GM23338 (cell line): Measurements from ENCODE around the gene SMNDC1. TPM values are rescaled to one million over a fixed set of nuclear protein-coding genes. Genes with fewer than 3 reads are reported as not detected.

Experiments
- ATAC-seq: fragments of 200-7000 bp; cut with Tn5 transposase; 3 replicates; pipeline ENCODE4 v1.9.1; 2020
- DNase-seq: peaks from one replicate; pipeline ENCODE4 v3.0.0-alpha.2; 2015; ENCODE audit warnings: low spot score
- H2AFZ ChIP-seq: fragments of 200-600 bp; sonication (generic); 2 replicates; pipeline ENCODE4 v1.8.0; 2016; ENCODE audit warnings: antibody characterized with exemption, mild to moderate bottlenecking, moderate library complexity
- H3F3A ChIP-seq: fragments of 200-600 bp; sonication (generic); replicated peaks from 2 replicates; pipeline ENCODE4 v1.8.0; 2017; ENCODE audit warnings: antibody characterized with exemption, mixed run types, low read depth
- H3K27ac ChIP-seq: fragments of 200-600 bp; sonication (generic); 2 replicates; pipeline ENCODE4 v1.6.1; 2016; ENCODE audit warnings: low read depth
- H3K27me3 ChIP-seq: fragments of 200-600 bp; sonication (generic); 2 replicates; pipeline ENCODE4 v1.8.0; 2016; ENCODE audit warnings: mild to moderate bottlenecking, mixed run types, moderate library complexity; ENCODE audit not compliant: insufficient read depth
- H3K36me3 ChIP-seq: fragments of 200-600 bp; sonication (generic); 2 replicates; pipeline ENCODE4 v1.8.0; 2016; ENCODE audit warnings: mild to moderate bottlenecking; ENCODE audit not compliant: insufficient read depth
- H3K4me1 ChIP-seq: fragments of 200-600 bp; sonication (generic); 2 replicates; pipeline ENCODE4 v1.8.0; 2016; ENCODE audit warnings: mild to moderate bottlenecking, moderate library complexity; ENCODE audit not compliant: insufficient read depth
- H3K4me2 ChIP-seq: fragments of 200-600 bp; sonication (generic); 2 replicates; pipeline ENCODE4 v1.7.1; 2017; ENCODE audit warnings: mixed run types
- H3K4me3 ChIP-seq: fragments of 200-600 bp; sonication (generic); 2 replicates; pipeline ENCODE4 v1.6.1; 2016; ENCODE audit warnings: mixed run types
- H3K79me2 ChIP-seq: fragments of 200-600 bp; sonication (generic); replicated peaks from 2 replicates; pipeline ENCODE4 v1.8.0; 2017; ENCODE audit warnings: mild to moderate bottlenecking; ENCODE audit not compliant: insufficient read depth
- H3K9me2 ChIP-seq: fragments of 200-600 bp; sonication (generic); 2 replicates; pipeline ENCODE4 v1.8.0; 2017; ENCODE audit not compliant: insufficient read depth
- H4K20me1 ChIP-seq: fragments of 200-600 bp; sonication (generic); replicated peaks from 2 replicates; pipeline ENCODE4 v1.8.0; 2017; ENCODE audit warnings: mild to moderate bottlenecking; ENCODE audit not compliant: insufficient read depth
- H3K27ac Mint-ChIP-seq: 2 replicates; pipeline ENCODE4 v1.8.0; 2020; ENCODE audit warnings: inconsistent platforms, mild to moderate bottlenecking, moderate library complexity, mixed read lengths
- H3K27me3 Mint-ChIP-seq: 3 replicates; pipeline ENCODE4 v1.8.0; 2022; ENCODE audit warnings: low read depth, mild to moderate bottlenecking, moderate library complexity, mixed read lengths, inconsistent platforms; ENCODE audit not compliant: insufficient read depth, poor library complexity
- H3K36me3 Mint-ChIP-seq: 3 replicates; pipeline ENCODE4 v1.8.0; 2021; ENCODE audit warnings: low read depth, mild to moderate bottlenecking, inconsistent platforms, moderate library complexity, mixed read lengths
- H3K4me1 Mint-ChIP-seq: 3 replicates; pipeline ENCODE4 v1.8.0; 2020; ENCODE audit warnings: mild to moderate bottlenecking, inconsistent platforms, mixed read lengths
- H3K4me3 Mint-ChIP-seq: 3 replicates; pipeline ENCODE4 v1.8.0; 2021; ENCODE audit warnings: moderate library complexity, mild to moderate bottlenecking, inconsistent platforms, mixed read lengths
- H3K9me3 Mint-ChIP-seq: 3 replicates; pipeline ENCODE4 v1.8.0; 2020; ENCODE audit warnings: moderate library complexity, mild to moderate bottlenecking, inconsistent platforms, mixed read lengths
- CREB1 ChIP-seq: fragments of 250-450 bp; sonication (Bioruptor Pico); IDR thresholded peaks from 2 replicates; pipeline ENCODE4 v1.5.0; 2020; ENCODE audit warnings: low read depth, mild to moderate bottlenecking, moderate library complexity
- CTCF ChIP-seq, 2 experiments: fragments of 200-600 bp in 1 of 2; sonication (generic) in 1 of 2; conservative IDR thresholded peaks; 2 replicates each; pipeline versions ENCODE4 v1.5.1 to v1.6.1; 2016 to 2017; ENCODE audit warnings: antibody characterized with exemption in 2 of 2, low read depth in 2 of 2, mild to moderate bottlenecking in 2 of 2, moderate library complexity in 1 of 2
- ETS1 ChIP-seq: IDR thresholded peaks from 2 replicates; pipeline ENCODE4 v1.6.1; 2016; ENCODE audit warnings: antibody characterized with exemption
- EZH2 ChIP-seq: fragments of 200-600 bp; sonication (generic); IDR thresholded peaks from one replicate; pipeline ENCODE4 v1.8.0; 2017; ENCODE audit warnings: antibody characterized with exemption, mild to moderate bottlenecking, low read depth; ENCODE audit not compliant: unreplicated experiment
- EZH2phosphoT487 ChIP-seq: fragments of 200-600 bp; sonication (generic); IDR thresholded peaks from one replicate; pipeline ENCODE4 v1.8.1; 2018; ENCODE audit warnings: antibody characterized with exemption; ENCODE audit not compliant: unreplicated experiment
- JUNB ChIP-seq: IDR thresholded peaks from one replicate; pipeline ENCODE4 v1.6.1; 2016; ENCODE audit warnings: antibody characterized with exemption; ENCODE audit not compliant: unreplicated experiment
- NANOG ChIP-seq: IDR thresholded peaks from 2 replicates; pipeline ENCODE4 v1.6.1; 2016; ENCODE audit warnings: antibody characterized with exemption, borderline replicate concordance
- POLR2AphosphoS5 ChIP-seq: IDR thresholded peaks from 2 replicates; pipeline ENCODE4 v1.6.1; 2016; ENCODE audit warnings: antibody characterized with exemption, low read depth
- REST ChIP-seq: IDR thresholded peaks from one replicate; pipeline ENCODE4 v1.6.1; 2018; ENCODE audit warnings: antibody characterized with exemption; ENCODE audit not compliant: unreplicated experiment
- STAT1 ChIP-seq: IDR thresholded peaks from one replicate; pipeline ENCODE4 v1.6.1; 2016; ENCODE audit warnings: antibody characterized with exemption; ENCODE audit not compliant: unreplicated experiment
- ZNF114 ChIP-seq: fragments of 250-450 bp; sonication (Bioruptor Pico); IDR thresholded peaks from 2 replicates; pipeline ENCODE4 v1.5.0; 2020; ENCODE audit warnings: mild to moderate bottlenecking, moderate library complexity
- ZNF331 ChIP-seq: fragments of 250-450 bp; sonication (Bioruptor Pico); IDR thresholded peaks from 2 replicates; pipeline ENCODE4 v1.5.0; 2020; ENCODE audit warnings: low read depth, mild to moderate bottlenecking, moderate library complexity
- ZNF462 ChIP-seq: fragments of 250-450 bp; sonication (Bioruptor Pico); IDR thresholded peaks from 2 replicates; pipeline ENCODE4 v1.5.0; 2020; ENCODE audit warnings: mild to moderate bottlenecking, moderate library complexity
- polyA plus RNA-seq: library from polyadenylated mRNA; unstranded; fragments of >200 nt; fragmentation: Nextera tagmentation; extraction: Ambion mirVana; gene quantifications from 2 replicates; pipeline ENCODE4 v1.2.1, GENCODE V29; 2016
- total RNA-seq: library from RNA; depleted of rRNA; stranded (reverse); fragments of >200 nt; shearing (Covaris generic); gene quantifications from 2 replicates; pipeline ENCODE4 v1.2.3, GENCODE V29; 2014

The SMNDC1 gene
- total and polyA plus RNA-seq, 2 experiments from 2014 or later, result 28.4 to 45.1 TPM

GRCh38 chr10:110337906-110338305, 33.2 kb upstream of the SMNDC1 start:
- Mint-ChIP-seq H3K9me3 (peaks cover 1% of the 10 kb centered on the region; the same call in 2 of the 3 replicates), H3K36me3 (no peaks in the 10 kb centered on the region), H3K27ac (no peak overlapping the region), H3K4me1 (peaks cover 17% of the 10 kb centered on the region), H3K27me3 (peaks cover 2% of the 10 kb centered on the region), H3K4me3 (no peak overlapping the region)
- Histone ChIP-seq H3K79me2 (no peaks in the 10 kb centered on the region), H3K4me1 (peaks cover 16% of the 10 kb centered on the region), H3K4me3 (no peak overlapping the region), H3K27ac (no peak overlapping the region), H3K36me3 (no peaks in the 10 kb centered on the region), H3F3A (no peaks in the 10 kb centered on the region), H3K9me2 (no peaks in the 10 kb centered on the region; the same call in 1 of the 2 replicates), H3K4me2 (no peak overlapping the region), H2AFZ (no peak overlapping the region), H3K27me3 (no peaks in the 10 kb centered on the region), H4K20me1 (no peaks in the 10 kb centered on the region)
- TF ChIP-seq ZNF331 (no peak), NANOG (no peak), JUNB (no peak), ETS1 (no peak), EZH2 (no peak), EZH2phosphoT487 (no peak), ZNF462 (no peak), POLR2AphosphoS5 (no peak), REST (no peak), CTCF (conservative IDR thresholded peaks at IDR 0.05; ENCODE audit: low read depth in 2 of 2) (no peak), ZNF114 (CRISPR knock-in tag) (no peak), CREB1 (CRISPR knock-in tag) (no peak), STAT1 (no peak)
- no peak for DNase-seq
- ATAC-seq, result no peak
